Lower lobe of right lung (tissue), 2 donors: ENCODE data around the gene MYO1C. TPM values are rescaled to one million over a fixed set of nuclear protein-coding genes. Genes with fewer than 3 reads are reported as not detected.
A peak's percentile ranks its signal among the peaks of the same experiment; 100 is the strongest.

Source experiments
- ATAC-seq, 2 donors: fragments of 200-7000 bp; cut with Tn5 transposase; one replicate each; pipeline ENCODE4 v1.9.1; 2020 to 2022; ENCODE audit warnings: mild to moderate bottlenecking in 2 of 2, moderate library complexity in 2 of 2
- DNase-seq: peaks from one replicate; pipeline ENCODE4 v3.0.0-alpha.2; 2020
- H3K27ac ChIP-seq: fragments of 200-600 bp; one replicate; pipeline ENCODE4 v1.8.0; 2022
- H3K27me3 ChIP-seq: fragments of 200-600 bp; one replicate; pipeline ENCODE4 v1.8.0; 2022; ENCODE audit warnings: low read depth
- H3K36me3 ChIP-seq: fragments of 200-600 bp; one replicate; pipeline ENCODE4 v1.8.0; 2022; ENCODE audit warnings: mild to moderate bottlenecking
- H3K4me1 ChIP-seq: fragments of 200-600 bp; one replicate; pipeline ENCODE4 v1.8.0; 2022
- H3K4me3 ChIP-seq: fragments of 200-600 bp; one replicate; pipeline ENCODE4 v1.8.0; 2022; ENCODE audit warnings: mild to moderate bottlenecking
- H3K9me3 ChIP-seq: fragments of 200-600 bp; one replicate; pipeline ENCODE4 v1.8.0; 2022
- CTCF ChIP-seq: fragments of 200-600 bp; IDR thresholded peaks from one replicate; pipeline ENCODE4 v1.8.0; 2022; ENCODE audit warnings: antibody characterized with exemption, mild to moderate bottlenecking
- intact Hi-C: fragments of 100-400 bp; cut with DNase I; formaldehyde crosslinking; loops from one replicate; pipeline ENCODE4 v1.11.0; 2022
- total RNA-seq: library from RNA; stranded (reverse); fragmentation: NEBNext Ultra II Directional; extraction: Animal tissue kit (Norgen Biotek cat#: 25700); gene quantifications from one replicate; pipeline ENCODE4 v1.2.1, GENCODE V29; 2021
- donor health status: DM: no; HTN: yes; CAD: no; lungs with severe emphysema.

Gene MYO1C
- total RNA-seq, 1 donor from 2014 or later: 213 TPM

GRCh38 chr17:1491443-1492248, 840 bp downstream of the MYO1C start:
- Histone ChIP-seq H3K27ac (peak overlapping the region; percentile 95), H3K36me3 (peaks cover 20% of the 10 kb centered on the region), H3K27me3 (no peaks in the 10 kb centered on the region), H3K9me3 (no peaks in the 10 kb centered on the region), H3K4me3 (peak overlapping the region; percentile 62), H3K4me1 (peaks cover 82% of the 10 kb centered on the region)
- ATAC-seq (peak; percentile 62 to 63), DNase-seq (peak; percentile 78)
- no peak for TF ChIP-seq CTCF
- intact Hi-C loops: no loop called here

DNA sequence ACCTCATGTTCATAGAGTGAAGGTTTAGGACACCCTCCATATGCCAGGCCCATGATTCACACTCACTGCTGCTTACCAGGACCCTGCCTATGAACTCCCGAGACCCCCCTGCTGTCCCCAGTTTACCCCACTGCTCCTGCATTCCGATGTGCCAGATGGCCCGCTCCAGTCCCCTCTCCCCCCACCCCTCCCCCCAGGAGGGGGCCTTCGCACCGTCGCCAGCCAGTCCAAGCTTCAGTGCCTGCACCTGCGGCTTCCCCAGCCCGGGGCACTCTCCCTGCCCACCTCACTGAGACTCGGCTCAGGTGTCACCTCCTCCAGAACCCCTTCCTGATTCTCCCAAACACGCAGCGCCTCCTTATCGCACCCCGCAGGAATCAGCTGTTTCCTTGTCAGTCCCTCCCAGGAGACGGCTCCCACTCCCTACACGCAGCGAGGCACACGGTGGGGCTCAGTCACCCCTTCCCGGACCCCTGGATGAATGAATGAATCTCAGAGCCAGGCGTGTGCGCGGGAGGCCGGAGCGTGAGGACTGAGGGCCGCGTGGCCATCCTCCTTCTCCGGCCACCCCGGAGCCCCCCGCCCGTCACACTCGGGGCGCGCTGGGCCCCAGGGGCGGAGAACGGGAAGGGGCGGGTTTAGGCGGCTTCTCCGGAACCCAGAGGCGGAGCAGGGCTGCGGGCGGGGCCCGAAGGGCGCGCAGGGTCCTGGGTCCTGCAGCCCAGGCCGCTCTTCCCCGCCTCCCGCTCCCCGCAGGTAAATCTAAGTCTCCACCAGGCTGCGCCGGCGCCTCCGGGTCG, 1.6 kb downstream of the MYO1C start:
- no peaks in the 10 kb centered on the region for H3K9me3 ChIP-seq
- H3K4me3 ChIP-seq: peak overlapping the region; percentile 61
- DNase-seq (peak; percentile 86), ATAC-seq (peak; percentile 55 to 58)
- peak overlapping the region; percentile 95 for H3K27ac ChIP-seq
- intact Hi-C loops: no loop called here
- TF ChIP-seq CTCF: no peak
- H3K36me3 ChIP-seq: peaks cover 12% of the 10 kb centered on the region
- no peaks in the 10 kb centered on the region for H3K27me3 ChIP-seq
- H3K4me1 ChIP-seq: peaks cover 81% of the 10 kb centered on the region

- Histone ChIP-seq H3K36me3 (peaks cover 4% of the 10 kb centered on the region), H3K4me3 (peak overlapping the region; percentile 61), H3K9me3 (no peaks in the 10 kb centered on the region), H3K4me1 (peaks cover 75% of the 10 kb centered on the region), H3K27me3 (no peaks in the 10 kb centered on the region), H3K27ac (peak overlapping the region; percentile 95)
- DNase-seq: no peak
- intact Hi-C loops: no loop called here
- ATAC-seq: no peak
- no peak for TF ChIP-seq CTCF
These were observed 3.6 kb downstream of the MYO1C start for GRCh38 chr17:1488826-1489270.

DNA sequence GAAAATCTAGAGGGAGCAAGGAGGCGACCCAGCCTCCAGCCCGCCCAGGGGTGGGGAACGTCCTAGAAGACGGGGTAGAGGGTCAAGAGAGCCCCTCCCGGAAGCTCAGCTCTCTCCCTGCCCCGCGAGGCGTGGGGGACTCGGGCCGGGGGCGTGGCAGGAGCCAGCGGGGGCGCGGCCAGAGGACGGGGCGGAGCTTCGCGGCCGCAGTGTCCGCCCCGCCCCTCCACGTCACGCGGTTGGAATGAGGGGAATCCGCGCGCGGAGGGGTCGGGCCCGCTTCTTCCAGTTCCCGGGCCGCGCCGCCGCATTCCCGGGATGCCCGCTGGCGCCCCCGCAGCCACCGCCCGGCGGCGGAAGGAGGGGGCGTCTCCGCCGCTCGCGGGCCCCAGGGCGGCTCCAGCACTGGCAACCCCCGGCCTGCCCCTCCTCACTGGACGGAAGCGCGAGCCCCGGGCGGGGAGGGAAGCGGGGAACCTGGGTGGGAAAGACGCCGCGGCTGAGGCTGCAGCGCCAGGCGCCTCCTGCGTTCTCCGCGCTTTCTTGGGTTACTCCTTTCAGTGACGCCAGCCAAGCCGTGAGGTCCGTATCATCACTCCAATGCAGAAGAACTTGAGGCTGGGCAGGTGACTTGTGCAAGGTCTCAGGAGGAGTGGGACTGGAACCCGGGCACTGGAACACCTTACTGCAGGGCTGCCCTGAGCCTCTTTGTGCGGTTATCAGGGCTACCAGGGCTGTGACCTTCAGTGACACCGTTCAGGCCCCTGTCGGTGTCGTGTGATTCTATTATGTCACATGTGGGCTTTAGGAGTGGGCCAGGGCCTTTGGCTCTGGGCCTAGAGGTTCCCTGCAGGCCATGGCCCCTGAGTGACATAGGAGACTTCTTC, 4.3 kb downstream of the MYO1C start:
- Histone ChIP-seq H3K36me3 (peaks cover 10% of the 10 kb centered on the region), H3K27ac (peak overlapping the region; percentile 95), H3K9me3 (no peaks in the 10 kb centered on the region), H3K4me1 (peaks cover 68% of the 10 kb centered on the region), H3K4me3 (peak overlapping the region; percentile 61), H3K27me3 (no peaks in the 10 kb centered on the region)
- TF ChIP-seq CTCF: no peak
- peak; percentile 73 to 80 for ATAC-seq
- peak; percentile 88 for DNase-seq
- intact Hi-C loops: no loop called here
